Mammary epithelial cell (primary cell): ENCODE measurements around the gene ZFHX3.

ENCODE experiments used
- CTCF ChIP-seq, 2 donors: IDR thresholded peaks in 1 of 2; conservative IDR thresholded peaks in 1 of 2; 2 replicates each; pipeline ENCODE4 v1.5.1; 2011 to 2012; ENCODE audit warnings: inconsistent platforms in 2 of 2, low read length in 2 of 2, mild to moderate bottlenecking in 2 of 2, control low read depth in 1 of 2, low read depth in 1 of 2; ENCODE audit not compliant: insufficient read depth in 1 of 2; ENCODE audit errors: extremely low read depth in 1 of 2
- EZH2 ChIP-seq: IDR thresholded peaks from 2 replicates; pipeline ENCODE4 v1.6.1; 2012; ENCODE audit warnings: low read length, inconsistent platforms, borderline replicate concordance

GRCh38 chr16:73052576-73052975 is 4.6 kb upstream of the ZFHX3 start:
- no peak for TF ChIP-seq CTCF (conservative IDR thresholded peaks at IDR 0.05 in 1 of 2, IDR thresholded peaks at IDR 0.05 in 1 of 2; ENCODE audit: extremely low read depth in 1 of 2, insufficient read depth in 1 of 2, low read depth in 1 of 2, low read length in 2 of 2)
- no peak for TF ChIP-seq EZH2
